ENCODE measurements around the gene FSIP1. TPM values are rescaled to one million over a fixed set of nuclear protein-coding genes. Genes with fewer than 3 reads are reported as not detected.

FSIP1 gene
- total and polyA plus RNA-seq, 9 donors: 0.13 to 6.8 (median 0.79) TPM

DNA sequence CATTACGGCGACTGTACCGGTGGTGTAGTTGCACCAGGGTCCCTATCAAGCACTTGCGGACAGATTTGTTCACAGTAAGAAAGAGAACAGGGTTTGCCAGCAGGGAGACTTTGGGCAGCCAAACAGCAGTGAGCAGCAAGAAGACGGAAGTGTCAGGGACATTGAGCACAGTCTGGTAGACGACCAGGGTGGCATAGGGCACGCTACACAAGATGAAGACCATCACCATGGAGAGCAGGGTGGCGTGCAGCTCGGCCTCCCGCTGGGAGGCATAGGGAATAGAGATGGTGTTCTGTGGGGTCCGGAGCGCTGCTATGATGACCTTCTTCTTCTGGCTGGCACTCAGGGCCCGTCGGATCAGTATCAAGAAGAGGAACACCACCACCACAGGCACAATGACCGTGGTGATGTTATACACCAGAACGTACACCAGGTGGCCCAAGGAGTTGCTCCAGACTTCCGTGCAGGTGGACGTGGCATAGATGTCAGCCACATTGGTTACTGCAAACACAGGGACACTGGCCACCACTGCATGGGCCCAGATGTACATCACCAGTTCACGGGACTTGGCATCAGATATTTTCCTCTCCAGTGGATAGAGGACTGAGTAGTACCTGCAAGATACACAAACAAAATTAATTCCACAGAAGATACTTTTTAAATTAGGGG lies 19.1 kb upstream of the FSIP1 start:
- no peak for DNase-seq
- TF ChIP-seq EP300 (IDR thresholded peaks at IDR 0.05) (no peak), POLR2A (IDR thresholded peaks at IDR 0.05) (no peak)
- TF ChIP-seq, protein P1, sequence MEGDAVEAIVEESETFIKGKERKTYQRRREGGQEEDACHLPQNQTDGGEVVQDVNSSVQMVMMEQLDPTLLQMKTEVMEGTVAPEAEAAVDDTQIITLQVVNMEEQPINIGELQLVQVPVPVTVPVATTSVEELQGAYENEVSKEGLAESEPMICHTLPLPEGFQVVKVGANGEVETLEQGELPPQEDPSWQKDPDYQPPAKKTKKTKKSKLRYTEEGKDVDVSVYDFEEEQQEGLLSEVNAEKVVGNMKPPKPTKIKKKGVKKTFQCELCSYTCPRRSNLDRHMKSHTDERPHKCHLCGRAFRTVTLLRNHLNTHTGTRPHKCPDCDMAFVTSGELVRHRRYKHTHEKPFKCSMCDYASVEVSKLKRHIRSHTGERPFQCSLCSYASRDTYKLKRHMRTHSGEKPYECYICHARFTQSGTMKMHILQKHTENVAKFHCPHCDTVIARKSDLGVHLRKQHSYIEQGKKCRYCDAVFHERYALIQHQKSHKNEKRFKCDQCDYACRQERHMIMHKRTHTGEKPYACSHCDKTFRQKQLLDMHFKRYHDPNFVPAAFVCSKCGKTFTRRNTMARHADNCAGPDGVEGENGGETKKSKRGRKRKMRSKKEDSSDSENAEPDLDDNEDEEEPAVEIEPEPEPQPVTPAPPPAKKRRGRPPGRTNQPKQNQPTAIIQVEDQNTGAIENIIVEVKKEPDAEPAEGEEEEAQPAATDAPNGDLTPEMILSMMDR (IDR thresholded peaks at IDR 0.05): no peak
- H3K36me3 ChIP-seq: no peaks in the 10 kb centered on the region
- H3K27me3 ChIP-seq: no peaks in the 10 kb centered on the region
- intact Hi-C loops (cut with DNase I): no loop called here
- no peaks in the 10 kb centered on the region for H3K9me3 ChIP-seq
- H3K4me1 ChIP-seq (ENCODE audit: insufficient read depth): no peaks in the 10 kb centered on the region
- no peak overlapping the region for H3K4me3 ChIP-seq
- no peak overlapping the region for H3K27ac ChIP-seq
- WGBS, 3 donors: 80 to 85% (median 84%) methylated on average over 19 of the region's 19 CpGs

GRCh38 chr15:39799552-39800011 lies 16.9 kb upstream of the FSIP1 start:
- TF ChIP-seq POLR2A (IDR thresholded peaks at IDR 0.05): no peak
- TF ChIP-seq, protein P1 (IDR thresholded peaks at IDR 0.05): no peak
- no peak for TF ChIP-seq EP300 (IDR thresholded peaks at IDR 0.05)
- Histone ChIP-seq H3K27ac (no peak overlapping the region), H3K4me3 (no peak overlapping the region), H3K9me3 (no peaks in the 10 kb centered on the region), H3K36me3 (no peaks in the 10 kb centered on the region), H3K27me3 (no peaks in the 10 kb centered on the region), H3K4me1 (ENCODE audit: insufficient read depth) (no peaks in the 10 kb centered on the region)
- DNase-seq: no peak
- intact Hi-C loops (cut with DNase I): no loop called here
- WGBS, 3 donors: 76 to 80% (median 79%) methylated on average over 6 of the region's 6 CpGs

GRCh38 chr15:39798382-39798781 lies 15.7 kb upstream of the FSIP1 start:
- H3K4me1 ChIP-seq (ENCODE audit: insufficient read depth): no peaks in the 10 kb centered on the region
- 85 to 92% (median 87%) methylated on average over 6 of the region's 6 CpGs for WGBS, 3 donors
- intact Hi-C loops (cut with DNase I): no loop called here

DNA sequence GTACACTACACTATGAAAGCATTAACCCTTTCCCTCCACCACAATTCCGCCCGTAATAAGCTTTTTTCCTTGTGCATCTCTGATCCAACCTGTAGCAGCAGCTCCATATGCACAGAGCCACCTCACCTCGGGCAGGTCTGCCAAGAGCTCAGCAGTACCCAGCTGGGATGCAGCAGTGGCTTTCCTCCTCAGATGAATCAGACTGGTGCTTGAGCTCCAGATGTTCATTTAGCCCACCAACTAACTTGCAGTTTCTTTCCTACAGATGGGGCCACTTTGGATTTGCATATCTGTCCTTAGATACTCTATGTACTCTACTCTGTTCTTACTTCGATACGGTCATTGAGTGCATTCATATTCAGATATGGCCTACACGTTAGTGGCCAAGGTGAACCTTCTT lies 14.8 kb upstream of the FSIP1 start:
- H3K4me3 ChIP-seq: no peak overlapping the region
- WGBS, 3 donors: 84 to 90% (median 85%) methylated on average over 6 of the region's 6 CpGs
- TF ChIP-seq, protein P1 (IDR thresholded peaks at IDR 0.05): no peak
- TF ChIP-seq EP300 (IDR thresholded peaks at IDR 0.05) (no peak), POLR2A (IDR thresholded peaks at IDR 0.05) (no peak)

More at GRCh38 chr15:39798382-39798781, 15.7 kb upstream of the FSIP1 start:
- DNase-seq: no peak
- H3K4me3 ChIP-seq: no peak overlapping the region
- H3K9me3 ChIP-seq: no peaks in the 10 kb centered on the region
- H3K27ac ChIP-seq: no peak overlapping the region
- no peak for TF ChIP-seq POLR2A (IDR thresholded peaks at IDR 0.05)
- TF ChIP-seq EP300 (IDR thresholded peaks at IDR 0.05): no peak
- TF ChIP-seq, protein P1 (IDR thresholded peaks at IDR 0.05): no peak
- no peaks in the 10 kb centered on the region for H3K27me3 ChIP-seq
- H3K36me3 ChIP-seq: no peaks in the 10 kb centered on the region

More for the DNA sequence above, 14.8 kb upstream of the FSIP1 start:
- no peak for DNase-seq
- Histone ChIP-seq H3K36me3 (no peaks in the 10 kb centered on the region), H3K9me3 (no peaks in the 10 kb centered on the region), H3K27ac (no peak overlapping the region), H3K4me1 (ENCODE audit: insufficient read depth) (no peaks in the 10 kb centered on the region), H3K27me3 (no peaks in the 10 kb centered on the region)
- intact Hi-C loops (cut with DNase I): no loop called here

Data from ovary (tissue), 9 donors.